HL-60 (cell line): ENCODE measurements around the gene NRXN3.

Experiments
- DNase-seq, 2 experiments: peaks; one replicate each; pipeline ENCODE4 v3.0.0-alpha.2; 2010 to 2020; ENCODE audit warnings: low read depth in 1 of 2, low spot score in 1 of 2
- H3K27ac ChIP-seq: fragments of 250-450 bp; sonication (Bioruptor Pico); replicated peaks from 2 replicates; pipeline ENCODE4 v1.5.1; 2020; ENCODE audit warnings: mild to moderate bottlenecking, moderate library complexity
- H3K27me3 ChIP-seq: fragments of 250-450 bp; sonication (Bioruptor Pico); 2 replicates; pipeline ENCODE4 v1.5.1; 2021; ENCODE audit warnings: mild to moderate bottlenecking, moderate library complexity; ENCODE audit not compliant: insufficient read depth, poor library complexity, severe bottlenecking
- H3K4me3 ChIP-seq: replicated peaks from 2 replicates; pipeline ENCODE4 v1.5.1; 2011; ENCODE audit warnings: mild to moderate bottlenecking, control low read depth, low read length; ENCODE audit not compliant: insufficient read depth
- GABPA ChIP-seq: IDR thresholded peaks from 2 replicates; pipeline ENCODE4 v1.6.1; 2012; ENCODE audit warnings: low read depth
- POLR2AphosphoS5 ChIP-seq: IDR thresholded peaks from 2 replicates; pipeline ENCODE4 v1.6.1; 2012; ENCODE audit warnings: low read depth
- SPI1 ChIP-seq: IDR thresholded peaks from 2 replicates; pipeline ENCODE4 v1.6.1; 2012; ENCODE audit warnings: low read depth, mild to moderate bottlenecking, borderline replicate concordance
- TF ChIP-seq, protein P1 (sequence below): IDR thresholded peaks from 2 replicates; pipeline ENCODE4 v1.6.1; 2012; ENCODE audit warnings: low read depth; ENCODE audit not compliant: insufficient replicate concordance
- TF ChIP-seq, protein P2 (sequence below): IDR thresholded peaks from one replicate; pipeline ENCODE4 v1.5.1; 2011; ENCODE audit warnings: low read length, control low read depth, inconsistent platforms; ENCODE audit not compliant: insufficient read depth

The NRXN3 gene

DNA sequence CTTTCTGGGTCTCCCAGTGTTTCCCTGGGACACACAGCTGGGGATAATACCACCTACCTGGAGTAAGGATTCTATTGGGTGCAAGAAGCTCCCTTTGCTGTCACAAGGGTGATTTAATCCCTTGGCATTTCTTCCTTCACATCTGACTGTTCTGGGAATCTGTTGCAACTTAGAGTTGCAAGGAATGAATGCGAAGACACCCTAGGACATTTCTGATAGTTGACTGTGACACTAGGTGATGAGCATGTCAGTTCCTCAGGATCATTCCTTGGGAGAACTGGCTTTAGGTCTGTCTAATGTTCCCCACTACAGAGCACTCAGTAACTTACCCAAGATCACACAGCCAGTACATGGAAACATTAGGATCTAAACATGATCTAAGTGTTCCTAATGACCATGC is 593.6 kb downstream of the NRXN3 start:
- Histone ChIP-seq H3K27me3 (no peaks in the 10 kb centered on the region), H3K27ac (no peak overlapping the region), H3K4me3 (no peak overlapping the region)
- DNase-seq: no peak
- TF ChIP-seq, protein P1, sequence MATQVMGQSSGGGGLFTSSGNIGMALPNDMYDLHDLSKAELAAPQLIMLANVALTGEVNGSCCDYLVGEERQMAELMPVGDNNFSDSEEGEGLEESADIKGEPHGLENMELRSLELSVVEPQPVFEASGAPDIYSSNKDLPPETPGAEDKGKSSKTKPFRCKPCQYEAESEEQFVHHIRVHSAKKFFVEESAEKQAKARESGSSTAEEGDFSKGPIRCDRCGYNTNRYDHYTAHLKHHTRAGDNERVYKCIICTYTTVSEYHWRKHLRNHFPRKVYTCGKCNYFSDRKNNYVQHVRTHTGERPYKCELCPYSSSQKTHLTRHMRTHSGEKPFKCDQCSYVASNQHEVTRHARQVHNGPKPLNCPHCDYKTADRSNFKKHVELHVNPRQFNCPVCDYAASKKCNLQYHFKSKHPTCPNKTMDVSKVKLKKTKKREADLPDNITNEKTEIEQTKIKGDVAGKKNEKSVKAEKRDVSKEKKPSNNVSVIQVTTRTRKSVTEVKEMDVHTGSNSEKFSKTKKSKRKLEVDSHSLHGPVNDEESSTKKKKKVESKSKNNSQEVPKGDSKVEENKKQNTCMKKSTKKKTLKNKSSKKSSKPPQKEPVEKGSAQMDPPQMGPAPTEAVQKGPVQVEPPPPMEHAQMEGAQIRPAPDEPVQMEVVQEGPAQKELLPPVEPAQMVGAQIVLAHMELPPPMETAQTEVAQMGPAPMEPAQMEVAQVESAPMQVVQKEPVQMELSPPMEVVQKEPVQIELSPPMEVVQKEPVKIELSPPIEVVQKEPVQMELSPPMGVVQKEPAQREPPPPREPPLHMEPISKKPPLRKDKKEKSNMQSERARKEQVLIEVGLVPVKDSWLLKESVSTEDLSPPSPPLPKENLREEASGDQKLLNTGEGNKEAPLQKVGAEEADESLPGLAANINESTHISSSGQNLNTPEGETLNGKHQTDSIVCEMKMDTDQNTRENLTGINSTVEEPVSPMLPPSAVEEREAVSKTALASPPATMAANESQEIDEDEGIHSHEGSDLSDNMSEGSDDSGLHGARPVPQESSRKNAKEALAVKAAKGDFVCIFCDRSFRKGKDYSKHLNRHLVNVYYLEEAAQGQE: no peak
- TF ChIP-seq SPI1: no peak
- no peak for TF ChIP-seq POLR2AphosphoS5
- TF ChIP-seq, protein P2, sequence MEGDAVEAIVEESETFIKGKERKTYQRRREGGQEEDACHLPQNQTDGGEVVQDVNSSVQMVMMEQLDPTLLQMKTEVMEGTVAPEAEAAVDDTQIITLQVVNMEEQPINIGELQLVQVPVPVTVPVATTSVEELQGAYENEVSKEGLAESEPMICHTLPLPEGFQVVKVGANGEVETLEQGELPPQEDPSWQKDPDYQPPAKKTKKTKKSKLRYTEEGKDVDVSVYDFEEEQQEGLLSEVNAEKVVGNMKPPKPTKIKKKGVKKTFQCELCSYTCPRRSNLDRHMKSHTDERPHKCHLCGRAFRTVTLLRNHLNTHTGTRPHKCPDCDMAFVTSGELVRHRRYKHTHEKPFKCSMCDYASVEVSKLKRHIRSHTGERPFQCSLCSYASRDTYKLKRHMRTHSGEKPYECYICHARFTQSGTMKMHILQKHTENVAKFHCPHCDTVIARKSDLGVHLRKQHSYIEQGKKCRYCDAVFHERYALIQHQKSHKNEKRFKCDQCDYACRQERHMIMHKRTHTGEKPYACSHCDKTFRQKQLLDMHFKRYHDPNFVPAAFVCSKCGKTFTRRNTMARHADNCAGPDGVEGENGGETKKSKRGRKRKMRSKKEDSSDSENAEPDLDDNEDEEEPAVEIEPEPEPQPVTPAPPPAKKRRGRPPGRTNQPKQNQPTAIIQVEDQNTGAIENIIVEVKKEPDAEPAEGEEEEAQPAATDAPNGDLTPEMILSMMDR: no peak
- TF ChIP-seq GABPA: no peak

DNA sequence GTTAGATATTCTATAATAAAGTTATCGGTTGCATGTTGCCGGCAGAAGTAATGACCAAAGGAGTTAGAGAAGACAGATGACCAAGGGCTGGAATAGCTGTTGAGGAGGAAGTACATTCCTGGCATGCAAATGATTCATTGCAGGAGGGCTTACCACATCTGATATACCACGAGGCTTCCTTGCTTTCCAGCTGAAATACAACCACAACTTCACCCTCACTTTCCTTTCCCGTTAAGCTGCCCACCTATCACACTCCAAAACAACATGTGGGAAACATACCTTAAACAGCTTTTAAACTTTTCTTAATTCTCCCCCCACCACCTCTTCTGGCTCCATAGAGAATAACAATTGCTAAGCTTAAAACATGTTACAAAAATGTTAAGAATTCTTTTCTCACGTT is 594.1 kb downstream of the NRXN3 start:
- DNase-seq: no peak
- H3K27ac ChIP-seq: no peak overlapping the region

DNA sequence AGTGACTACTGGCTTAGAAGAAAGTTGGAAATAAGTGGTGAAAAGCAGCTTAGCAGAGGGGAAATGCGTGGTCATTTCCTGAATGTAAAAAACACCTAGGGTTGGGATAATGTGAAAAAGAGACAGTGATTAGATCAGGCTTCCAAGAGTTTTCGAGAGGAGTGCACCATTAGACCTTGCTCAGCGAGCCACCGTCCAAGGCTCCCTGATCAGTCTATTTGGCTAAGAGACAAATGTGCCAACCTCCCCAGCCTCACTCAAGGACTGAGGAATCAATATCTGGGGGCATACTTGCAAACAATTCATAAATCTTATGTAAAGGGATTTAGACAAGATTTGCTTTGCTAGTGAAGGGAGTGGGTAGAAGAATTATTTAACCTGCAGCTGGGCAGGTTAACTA is 594.5 kb downstream of the NRXN3 start:
- Histone ChIP-seq H3K27me3 (no peaks in the 10 kb centered on the region), H3K27ac (no peak overlapping the region), H3K4me3 (no peak overlapping the region)
- TF ChIP-seq, protein P2: no peak
- TF ChIP-seq POLR2AphosphoS5 (no peak), SPI1 (no peak), GABPA (no peak)
- TF ChIP-seq, protein P1: no peak
- no peak for DNase-seq

More for the DNA sequence above, 594.1 kb downstream of the NRXN3 start:
- no peaks in the 10 kb centered on the region for H3K27me3 ChIP-seq
- TF ChIP-seq POLR2AphosphoS5: no peak
- TF ChIP-seq SPI1: no peak
- TF ChIP-seq, protein P2: no peak
- TF ChIP-seq GABPA: no peak
- TF ChIP-seq, protein P1: no peak
- H3K4me3 ChIP-seq: no peak overlapping the region
